RPMI7951 (cell line): Measurements from ENCODE around the gene P2RX4. TPM values are rescaled to one million over a fixed set of nuclear protein-coding genes. Genes with fewer than 3 reads are reported as not detected.
"Not testable (repeated sequence)": the region's sequence is repeated elsewhere in the genome, so short reads cannot be mapped to it uniquely, and the experiment has no call there.

ENCODE experiments used
- DNase-seq: peaks from one replicate; pipeline ENCODE4 v3.0.0-alpha.2; 2012; ENCODE audit warnings: low read depth
- total RNA-seq: library from RNA; depleted of rRNA; stranded (reverse); fragments of >200 nt; shearing (Covaris generic); gene quantifications from 2 replicates; pipeline ENCODE4 v1.2.3, GENCODE V29; 2014; rRNA removed

P2RX4 gene
- total RNA-seq, 1 experiment from 2014 or later, result 10.1 TPM

DNA sequence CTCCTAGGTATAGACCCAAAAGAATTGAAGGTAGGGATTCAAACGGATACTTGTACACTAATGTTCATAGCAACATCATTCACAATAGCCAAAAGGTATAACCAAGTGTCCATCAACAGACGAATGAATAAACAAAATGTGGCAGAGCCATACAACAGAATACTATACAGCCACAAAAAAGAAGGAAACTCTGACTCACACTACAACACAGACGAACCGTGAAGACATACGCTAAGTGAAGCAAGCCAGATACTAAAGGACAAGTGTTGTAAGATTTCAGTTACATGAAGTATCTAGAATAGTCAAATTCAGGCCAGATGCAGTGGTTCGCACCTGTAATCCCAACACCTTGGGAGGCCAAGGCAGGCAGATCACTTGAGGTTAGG is 67.4 kb downstream of the P2RX4 start:
- no peak for DNase-seq

GRCh38 chr12:121278169-121279070 is 68.5 kb downstream of the P2RX4 start:
- DNase-seq, result no peak

DNA sequence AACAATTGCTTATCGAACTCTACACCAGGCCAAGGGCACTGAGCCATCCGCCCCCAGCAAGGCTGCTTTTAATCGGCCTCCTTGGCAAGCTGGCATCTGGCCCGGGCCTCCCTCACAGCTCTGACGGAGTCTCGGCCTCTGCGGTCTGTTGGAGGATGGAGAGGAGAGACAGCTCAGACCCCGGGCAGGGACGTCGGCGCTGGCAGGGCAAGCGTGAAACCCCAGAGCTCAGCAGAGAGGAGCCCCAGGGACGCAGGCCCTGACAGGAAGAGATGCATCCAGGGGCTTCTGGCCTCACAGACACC is 69.1 kb downstream of the P2RX4 start:
- DNase-seq, result no peak

- DNase-seq, result no peak
Observed at GRCh38 chr12:121279507-121279915, 69.6 kb downstream of the P2RX4 start.

- not testable (repeated sequence) for DNase-seq
Observed at GRCh38 chr12:121280531-121280930, 70.6 kb downstream of the P2RX4 start.

DNA sequence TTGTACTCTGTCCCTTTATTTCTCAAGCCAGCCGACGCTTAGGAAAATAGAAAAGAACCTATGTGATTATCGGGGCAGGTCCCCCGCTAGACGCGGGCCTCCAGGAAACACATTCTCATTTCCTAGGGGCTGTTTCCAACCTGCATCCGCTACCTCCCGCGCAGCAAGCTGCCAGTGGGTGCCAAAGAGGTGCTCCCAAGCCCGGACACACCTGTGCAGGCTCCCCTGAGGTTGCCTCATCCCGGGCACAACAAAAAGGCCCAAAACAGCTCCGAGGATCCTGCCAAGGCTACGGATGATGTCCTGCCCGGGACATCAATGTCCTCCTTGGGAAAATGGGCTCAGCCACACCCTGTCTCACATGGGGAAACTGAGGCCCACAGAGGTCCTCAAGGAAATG is 71.2 kb downstream of the P2RX4 start:
- not testable (repeated sequence) for DNase-seq

- DNase-seq, result no peak
Observed at GRCh38 chr12:121282072-121282742, 72.3 kb downstream of the P2RX4 start.

GRCh38 chr12:121282910-121283309 is 73.0 kb downstream of the P2RX4 start:
- DNase-seq, result not testable (repeated sequence)

- no peak for DNase-seq
Observed at GRCh38 chr12:121283388-121283787, 73.5 kb downstream of the P2RX4 start.

Other genes starting within 250 kb of the P2RX4 start
- gene HNF1A, start 231.6 kb upstream of the P2RX4 start, total RNA-seq, result not detected in 2 replicates
- gene C12orf43, start 193.6 kb upstream of the P2RX4 start, total RNA-seq, result 10.0 and 11.3 TPM in 2 replicates
- gene OASL, start 170.9 kb upstream of the P2RX4 start, total RNA-seq, result 2.9 and 3.0 TPM in 2 replicates
- 4.8 and 5.0 TPM in 2 replicates for gene P2RX7, start 77.3 kb upstream of the P2RX4 start, total RNA-seq
- 5.8 and 6.4 TPM in 2 replicates for gene CAMKK2, start 86.6 kb downstream of the P2RX4 start, total RNA-seq
- gene ANAPC5, start 142.3 kb downstream of the P2RX4 start, total RNA-seq, result 137 and 152 TPM in 2 replicates
- 51.5 and 62.7 TPM in 2 replicates for gene RNF34, start 190.0 kb downstream of the P2RX4 start, total RNA-seq